ENCODE measurements around the gene SLC8A2.

The SLC8A2 gene

DNA sequence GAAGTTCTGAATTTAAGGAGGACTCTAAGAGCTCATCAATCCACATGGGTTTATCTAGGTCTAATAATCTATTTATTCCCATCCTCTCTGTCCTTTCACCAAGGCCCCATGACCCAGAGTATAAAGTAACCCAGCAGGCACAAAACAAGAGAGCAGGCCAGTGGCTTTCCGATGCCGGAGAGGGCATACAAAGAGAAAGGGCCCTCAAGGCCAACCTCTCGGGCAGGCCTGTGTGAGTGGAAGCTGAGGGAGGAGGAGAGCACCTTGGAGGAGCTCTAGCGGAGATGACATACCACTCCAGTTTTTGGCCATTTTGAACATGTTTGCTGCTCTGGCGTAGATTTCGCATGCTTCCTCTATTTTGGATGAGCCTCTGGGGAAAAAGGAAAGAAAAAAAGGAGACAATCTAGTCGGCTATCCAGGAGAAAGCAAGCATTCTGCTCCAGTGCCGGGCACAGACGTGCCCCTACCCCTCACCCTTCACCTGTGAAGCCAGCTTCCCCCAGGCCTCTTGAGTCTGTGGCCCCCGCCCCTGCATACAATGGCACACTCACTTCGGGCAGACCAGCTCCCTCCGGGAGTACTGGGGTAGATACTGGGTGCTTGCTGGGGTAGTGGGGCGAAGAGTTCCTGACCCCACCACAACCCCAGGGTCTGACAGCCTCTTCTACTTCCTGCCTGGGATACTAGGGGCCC, 31.6 kb upstream of the SLC8A2 start:
- no peak for DNase-seq

DNA sequence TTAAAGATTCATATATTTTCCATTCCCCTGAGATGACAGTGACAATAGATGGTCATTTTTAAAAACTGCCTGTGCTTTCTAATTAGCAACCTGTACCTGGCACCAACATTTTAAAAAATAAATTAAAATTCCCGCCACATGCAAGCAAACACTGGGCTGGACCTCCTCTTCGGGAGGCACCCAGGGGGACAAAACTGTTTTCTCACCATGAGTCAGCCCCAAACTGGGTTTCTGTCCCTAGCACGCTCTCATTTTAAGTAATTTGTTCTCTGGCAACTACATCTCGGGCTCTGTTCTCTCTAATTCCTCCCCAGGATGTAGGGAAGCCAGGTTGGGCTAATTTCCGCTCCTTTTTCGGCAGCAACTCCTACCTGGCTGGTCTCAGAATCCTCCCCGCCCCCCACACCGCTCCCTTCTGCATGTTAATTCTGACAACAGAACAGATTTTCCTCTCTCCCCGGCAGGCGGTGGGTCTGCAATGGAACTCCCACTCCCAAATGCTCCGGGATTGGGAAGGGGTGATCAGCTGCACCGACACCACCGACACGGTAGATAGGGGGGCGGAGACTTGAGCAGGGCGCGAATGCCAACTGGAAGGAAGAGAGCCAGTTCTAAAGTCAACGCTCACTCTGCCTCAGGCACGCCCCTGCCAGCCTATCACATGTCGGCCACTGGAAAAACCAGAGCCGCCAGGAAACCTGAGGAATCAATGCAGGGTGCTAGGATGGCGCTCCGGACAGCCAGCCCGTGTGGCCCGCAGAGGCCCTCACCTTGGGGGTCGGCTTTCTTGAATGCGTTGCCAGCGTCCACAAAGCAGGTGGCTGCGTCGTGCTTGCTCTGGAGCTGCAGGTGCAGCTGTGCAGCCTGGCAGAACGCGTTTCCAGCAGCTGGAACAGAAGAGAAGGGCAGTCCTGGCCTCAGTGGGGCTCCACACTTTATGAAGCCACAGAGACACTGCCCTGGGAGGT, 28.5 kb upstream of the SLC8A2 start:
- no peak for DNase-seq

DNA sequence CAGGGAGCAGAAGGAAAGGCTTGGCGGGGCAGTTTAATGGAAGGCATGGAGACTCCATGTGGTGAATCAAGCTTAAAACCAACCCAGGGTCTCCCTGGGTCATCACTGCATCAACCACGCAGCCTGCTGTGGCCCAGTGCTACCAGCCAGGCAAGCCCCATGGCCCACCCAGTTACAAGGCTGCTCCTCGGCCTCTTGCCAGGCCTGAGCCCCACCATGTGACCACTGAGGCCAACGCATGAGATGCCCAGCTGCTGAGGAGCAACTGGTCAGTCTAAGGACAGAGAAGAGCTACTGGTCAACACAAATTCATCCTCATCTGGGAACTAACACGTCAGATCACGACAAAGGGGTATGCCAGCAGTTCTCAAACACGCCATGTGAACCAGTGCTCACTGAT, 27.7 kb upstream of the SLC8A2 start:
- no peak for DNase-seq

DNA sequence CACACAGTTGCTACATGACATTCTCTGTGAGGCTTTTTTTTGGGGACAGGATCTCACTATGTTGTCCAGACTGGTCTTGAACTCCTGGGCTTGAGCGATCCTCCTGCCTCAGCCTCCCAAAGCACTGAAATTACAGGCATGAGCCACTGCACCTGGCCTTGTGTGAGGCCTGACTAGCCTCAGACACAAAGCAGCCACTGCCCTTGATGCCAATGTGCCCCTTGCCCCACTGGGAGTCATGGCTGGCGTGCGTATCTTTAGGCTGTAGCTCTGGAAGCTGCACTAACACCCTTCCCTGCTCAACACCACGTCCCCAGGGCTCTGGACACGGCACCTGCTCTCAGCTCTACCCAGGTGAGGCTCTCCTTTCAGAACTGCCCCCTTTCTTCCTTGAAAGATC, 26.9 kb upstream of the SLC8A2 start:
- no peak for DNase-seq

DNA sequence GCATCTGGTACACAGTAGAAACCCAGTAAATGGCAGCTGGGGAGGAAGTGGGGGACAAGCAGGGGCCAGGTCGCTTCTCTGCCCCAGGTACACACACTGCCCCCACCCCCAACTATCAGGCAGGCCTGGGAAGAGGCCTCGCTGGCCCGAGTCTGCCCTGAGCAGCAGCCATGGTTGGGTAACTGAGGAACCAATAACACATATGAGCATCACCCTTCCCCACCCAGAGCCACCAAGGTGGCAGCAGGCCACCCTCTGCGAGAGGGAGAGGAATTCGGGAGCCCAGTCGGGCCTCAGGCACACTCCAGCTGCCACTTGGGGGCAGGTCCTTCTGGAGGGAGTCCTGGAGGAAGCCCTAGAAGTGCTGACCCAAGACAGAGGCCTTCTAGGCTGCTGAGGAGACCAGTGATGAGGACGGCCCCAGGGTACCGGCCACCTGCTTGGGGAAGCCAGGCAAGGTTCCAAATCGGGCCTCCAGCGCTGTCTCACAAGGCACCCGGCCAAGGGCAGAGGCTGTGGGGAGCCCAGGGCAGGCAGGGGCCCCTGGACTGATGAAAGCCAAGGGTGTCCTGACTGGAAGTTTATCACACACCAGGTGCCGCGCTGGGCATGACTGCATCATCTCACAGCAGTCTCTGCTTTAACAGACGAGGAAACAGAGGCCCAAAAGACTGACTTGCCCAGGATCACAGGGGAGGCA, 26.3 kb upstream of the SLC8A2 start:
- no peak for DNase-seq

DNA sequence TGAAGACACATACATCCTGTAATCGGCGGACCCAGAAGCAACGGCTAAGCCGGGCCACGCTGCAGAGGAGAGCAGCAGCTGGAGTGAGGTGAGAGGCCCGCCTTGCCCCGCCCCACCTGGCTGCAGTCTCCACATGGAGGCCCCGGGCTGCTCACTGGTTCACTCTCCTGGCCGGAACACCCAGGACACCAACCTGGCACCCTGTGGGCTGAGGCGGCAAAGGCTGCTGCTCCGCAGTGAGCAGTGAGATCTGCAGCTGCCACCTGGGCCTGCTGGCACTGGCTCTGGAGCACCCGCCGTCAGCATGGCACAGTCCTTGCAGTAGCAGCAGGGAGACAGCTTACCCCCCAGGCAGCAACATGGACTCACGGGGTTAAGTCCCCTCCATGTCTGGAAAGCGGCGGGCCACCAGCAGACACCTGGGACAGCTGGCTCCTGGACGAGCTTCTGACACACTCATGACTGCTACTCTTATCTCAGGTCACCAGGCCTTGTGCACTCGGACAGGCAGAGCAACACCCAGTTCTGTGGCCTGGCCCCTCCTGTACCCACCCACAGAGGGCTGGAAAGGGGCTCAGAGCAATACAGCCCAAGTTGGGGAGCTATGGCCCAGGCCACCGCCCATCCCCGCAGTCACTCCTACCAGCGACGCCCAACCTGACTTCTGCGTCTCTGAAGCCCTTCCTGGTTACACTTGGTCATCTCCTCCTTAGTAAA, 25.5 kb upstream of the SLC8A2 start:
- no peak for DNase-seq

DNA sequence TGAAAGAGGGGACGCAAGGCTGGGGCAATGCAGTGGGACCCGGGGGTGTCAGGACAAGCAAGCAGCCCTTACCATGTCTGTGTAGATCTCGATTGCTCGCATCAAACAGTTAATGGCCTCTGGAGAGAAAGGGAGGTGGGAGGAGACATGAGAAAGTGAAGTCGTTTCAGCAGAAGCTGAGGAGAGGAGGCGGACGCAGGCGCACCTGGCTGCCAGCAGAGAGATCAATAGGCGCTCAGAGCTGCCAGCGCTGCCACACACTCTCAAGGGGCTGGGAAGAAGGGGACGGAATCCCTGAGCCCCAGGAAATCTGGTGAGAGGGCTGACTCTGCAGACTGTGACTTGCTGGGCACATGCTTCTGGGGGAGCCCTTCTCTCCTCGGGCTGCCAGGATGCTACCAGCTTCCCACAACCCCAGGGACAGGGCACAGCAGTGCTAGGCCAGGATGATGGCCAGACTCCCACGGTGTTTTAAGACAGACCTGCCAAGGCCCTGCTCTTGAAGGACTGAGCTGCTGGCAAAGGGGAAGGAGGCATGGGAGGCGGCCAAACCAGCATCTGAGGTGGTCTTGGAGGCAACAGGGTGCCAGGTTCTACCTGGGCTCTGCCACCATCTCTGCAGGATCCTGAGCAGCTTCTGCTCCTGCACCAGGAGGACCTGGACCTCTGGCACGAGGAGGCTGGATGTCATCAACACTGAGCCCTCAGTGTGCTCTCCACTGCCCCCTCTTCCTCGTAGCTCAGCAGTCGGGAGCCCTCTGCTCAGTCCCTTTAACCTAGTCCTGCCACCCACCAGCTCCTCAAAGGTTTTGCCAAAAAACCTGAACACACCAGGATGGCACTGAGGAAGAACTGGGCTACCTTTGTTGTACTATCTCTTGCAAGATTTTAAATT, 24.0 kb upstream of the SLC8A2 start:
- DNase-seq = no peak

DNA sequence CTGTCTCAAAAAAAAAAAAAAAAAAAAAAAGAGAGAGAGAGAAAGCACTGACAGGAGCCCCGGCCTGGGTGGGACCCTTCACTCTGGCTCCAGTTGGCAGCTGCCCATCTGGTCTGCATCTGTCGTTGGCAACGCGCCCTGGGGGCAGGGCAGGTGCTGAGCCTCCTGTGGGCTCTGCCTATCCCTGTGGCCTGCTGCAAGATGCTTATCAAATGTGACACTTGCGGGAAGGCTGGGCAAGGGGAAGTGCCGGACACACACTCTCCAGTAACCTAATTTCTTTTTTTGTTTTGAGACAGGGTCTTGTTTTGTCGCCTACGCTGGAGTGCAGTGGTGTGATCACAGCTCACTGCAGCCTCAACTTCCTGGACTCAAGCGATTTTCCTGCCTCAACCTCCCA, 23.0 kb upstream of the SLC8A2 start:
- no peak for DNase-seq

DNA sequence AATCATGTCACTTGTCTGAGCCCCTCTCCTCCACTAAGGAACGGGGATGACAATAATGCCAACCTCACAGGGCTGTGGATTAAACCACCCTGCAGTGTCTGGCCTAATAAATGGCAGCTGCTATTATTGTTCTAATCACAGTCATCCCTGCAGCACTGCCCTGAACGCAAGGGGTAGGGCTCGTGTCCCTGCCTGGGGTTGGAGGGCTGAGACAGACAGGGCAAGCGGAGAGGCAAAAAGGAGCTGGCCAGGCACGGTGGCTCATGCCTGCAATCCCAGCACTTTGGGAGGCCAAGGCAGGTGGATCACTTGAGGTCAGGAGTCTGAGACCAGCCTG, 22.5 kb upstream of the SLC8A2 start:
- DNase-seq = no peak

DNA sequence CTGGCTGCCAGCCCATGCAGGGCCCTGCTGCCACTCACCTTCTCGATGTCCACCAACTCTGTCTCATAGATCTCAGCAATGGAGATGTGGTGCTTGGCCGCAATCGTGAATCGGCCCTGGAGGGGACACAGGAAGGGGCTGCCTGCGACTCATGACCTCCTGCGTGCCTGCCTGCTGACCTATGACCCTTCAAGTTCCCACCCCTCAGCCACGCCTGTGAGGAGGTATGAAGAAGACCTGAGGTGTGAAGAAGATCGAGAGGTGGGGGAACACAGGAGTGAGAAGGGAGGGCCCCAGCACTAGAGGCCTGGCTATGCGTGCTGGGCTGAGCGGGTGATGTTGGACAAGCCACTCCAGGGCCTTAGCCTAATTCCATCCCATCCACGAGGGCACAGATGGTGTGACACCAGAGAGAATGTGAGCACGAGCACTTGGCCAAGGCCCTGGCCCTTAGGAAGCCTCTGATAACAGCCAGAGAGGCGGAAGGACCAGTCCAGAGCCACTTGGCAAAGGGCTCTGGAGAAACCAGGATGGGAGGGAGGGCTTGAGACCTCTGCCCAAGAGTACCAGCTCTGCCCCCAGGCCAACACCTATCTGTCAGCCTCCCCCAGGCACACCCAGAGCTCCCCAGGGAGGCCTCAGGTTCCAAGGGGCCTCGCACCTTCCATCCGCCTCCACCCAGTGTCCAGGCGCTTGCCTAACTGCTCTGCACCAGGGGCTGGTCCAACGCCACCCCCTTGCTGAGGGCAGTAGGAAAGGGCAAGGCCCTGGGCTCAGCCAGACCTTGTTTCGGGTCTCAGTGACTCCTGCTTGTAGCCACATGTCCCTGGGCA, 21.9 kb upstream of the SLC8A2 start:
- no peak for DNase-seq

DNA sequence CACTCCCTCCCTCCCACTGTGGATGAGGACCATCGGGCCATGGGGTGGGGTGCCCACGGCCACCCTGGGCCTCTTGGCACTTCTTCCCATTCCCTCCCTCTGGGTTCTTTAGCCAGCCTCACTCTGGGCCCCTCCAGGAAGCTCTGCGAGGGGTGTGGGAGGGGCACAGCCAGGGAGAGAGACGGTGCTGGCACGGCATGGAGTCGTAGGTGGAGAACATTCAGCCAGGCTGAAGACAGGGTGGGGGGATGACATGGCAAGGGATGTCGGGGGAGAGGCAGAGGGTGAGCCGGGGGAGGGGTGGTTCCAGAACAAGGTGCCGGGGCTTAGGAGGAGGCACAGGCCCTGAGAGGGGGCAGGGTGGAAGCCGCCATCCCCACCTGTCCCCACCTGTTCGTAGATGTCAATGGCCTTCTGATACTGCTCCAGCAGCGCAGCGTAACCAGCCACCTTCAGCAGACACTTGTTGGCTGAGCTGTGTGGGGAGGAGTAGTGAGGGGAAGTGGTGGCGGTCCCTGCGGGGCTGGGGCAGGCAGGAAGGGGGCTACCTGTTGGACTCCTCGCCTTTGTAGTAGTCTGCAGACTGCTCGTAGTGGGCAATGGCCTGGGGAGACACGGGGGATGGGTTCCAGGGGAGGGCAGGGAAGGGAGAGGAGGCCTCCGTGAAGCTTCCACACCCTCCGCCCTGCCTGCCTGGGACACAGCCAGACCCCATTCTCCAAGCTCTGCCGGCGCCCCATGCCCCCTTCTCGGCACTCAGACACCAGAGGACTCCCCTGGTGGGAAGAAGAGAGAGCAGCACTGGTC, 21.1 kb upstream of the SLC8A2 start:
- no peak for DNase-seq

DNA sequence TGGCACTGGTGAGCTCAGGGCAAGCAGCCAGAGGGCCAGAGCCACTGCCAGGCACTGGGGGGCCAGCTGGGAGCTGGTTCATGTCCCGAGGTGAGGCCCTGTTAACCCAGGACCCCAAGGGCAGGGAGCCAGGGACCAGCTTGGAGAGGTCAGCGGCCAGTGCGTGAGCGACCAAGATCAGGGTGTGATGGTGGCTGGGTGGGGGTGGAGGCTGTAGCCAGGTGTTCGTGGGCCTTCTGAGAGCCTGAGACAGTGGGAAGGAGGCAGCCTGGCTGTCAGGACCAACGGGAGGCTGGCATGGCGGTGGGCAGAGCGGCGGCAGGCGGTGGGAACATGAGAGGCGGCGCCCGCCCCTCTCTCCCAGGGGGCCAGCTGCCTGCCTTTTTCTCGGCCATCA, 20.4 kb upstream of the SLC8A2 start:
- DNase-seq = no peak

DNA sequence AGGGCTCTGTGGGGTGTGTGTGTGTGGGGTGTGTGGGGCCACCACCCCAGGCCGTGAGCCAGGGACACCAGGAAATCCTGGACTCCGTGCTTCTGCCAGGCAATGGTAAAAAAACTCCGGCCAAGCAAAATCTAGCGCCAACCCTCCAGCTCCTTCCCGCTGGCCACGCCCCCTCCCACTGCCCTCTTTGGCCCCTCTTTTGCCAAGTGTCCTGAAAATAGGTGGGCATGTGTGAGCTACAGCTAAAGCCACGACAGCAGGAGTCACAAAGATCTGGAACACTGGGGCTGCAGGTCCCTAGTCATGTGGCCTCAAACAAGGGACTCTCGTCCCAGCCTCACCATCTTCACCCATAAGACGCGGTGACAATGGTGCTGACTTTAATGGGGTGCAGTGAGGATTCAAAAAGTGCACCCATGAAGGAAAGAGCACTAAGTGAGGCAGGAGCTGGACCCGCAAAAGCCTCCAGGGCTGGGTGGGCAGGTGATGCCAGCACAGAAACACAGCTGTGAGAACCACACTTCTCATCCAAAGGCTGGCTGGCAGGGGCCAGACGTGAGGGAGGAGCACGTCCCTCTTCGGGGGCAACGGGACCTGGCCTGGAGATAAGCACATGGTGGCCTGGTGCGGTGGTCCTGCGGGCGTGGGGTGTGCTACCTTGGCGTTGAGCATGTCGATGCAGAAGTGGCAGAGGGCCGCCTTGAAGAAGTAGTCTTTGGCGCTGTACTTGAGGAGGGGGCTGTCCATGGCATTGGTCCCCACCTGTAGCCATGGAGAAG, 19.9 kb upstream of the SLC8A2 start:
- no peak for DNase-seq

DNA sequence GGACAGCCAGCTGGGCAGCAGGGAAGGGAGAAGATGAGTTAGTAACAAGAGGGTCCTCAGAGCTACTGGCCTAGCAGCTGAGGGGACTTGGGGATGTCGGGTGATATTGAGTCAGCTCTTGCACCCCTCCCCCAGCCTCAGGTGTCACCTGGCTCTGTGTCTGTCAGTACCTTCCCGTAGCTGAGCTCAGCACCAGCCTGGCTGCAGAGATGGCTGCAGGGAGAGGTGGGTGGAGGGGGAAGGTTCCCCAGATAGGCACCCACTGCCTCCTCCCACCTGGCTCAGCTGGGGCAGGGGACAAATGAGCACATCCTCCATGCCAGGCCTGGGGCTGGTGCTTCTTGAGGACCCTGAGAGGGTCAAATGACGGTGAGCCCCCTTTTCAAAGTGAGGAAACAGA, 19.2 kb upstream of the SLC8A2 start:
- no peak for DNase-seq

DNA sequence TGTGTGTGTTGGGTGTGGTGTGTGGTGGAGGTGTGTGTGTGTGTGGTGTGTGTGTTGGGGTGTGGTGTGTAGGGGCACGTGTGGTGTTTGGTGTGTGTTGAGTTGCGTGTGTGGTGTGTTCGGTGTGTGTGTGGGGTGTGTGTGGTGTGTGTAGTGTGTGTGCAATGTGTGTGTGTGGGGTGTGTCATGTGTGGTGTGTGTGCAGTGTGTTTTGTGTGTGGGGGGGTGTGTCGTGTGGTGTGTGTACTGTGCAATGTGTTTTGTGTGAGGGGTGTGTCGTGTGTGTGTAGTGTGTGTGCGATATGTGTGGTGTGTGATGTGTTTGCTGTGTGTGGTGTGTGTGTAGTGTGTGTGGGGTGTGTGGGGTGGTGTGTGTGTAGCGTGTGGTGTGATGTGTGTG, 18.3 kb upstream of the SLC8A2 start:
- DNase-seq = no peak

DNA sequence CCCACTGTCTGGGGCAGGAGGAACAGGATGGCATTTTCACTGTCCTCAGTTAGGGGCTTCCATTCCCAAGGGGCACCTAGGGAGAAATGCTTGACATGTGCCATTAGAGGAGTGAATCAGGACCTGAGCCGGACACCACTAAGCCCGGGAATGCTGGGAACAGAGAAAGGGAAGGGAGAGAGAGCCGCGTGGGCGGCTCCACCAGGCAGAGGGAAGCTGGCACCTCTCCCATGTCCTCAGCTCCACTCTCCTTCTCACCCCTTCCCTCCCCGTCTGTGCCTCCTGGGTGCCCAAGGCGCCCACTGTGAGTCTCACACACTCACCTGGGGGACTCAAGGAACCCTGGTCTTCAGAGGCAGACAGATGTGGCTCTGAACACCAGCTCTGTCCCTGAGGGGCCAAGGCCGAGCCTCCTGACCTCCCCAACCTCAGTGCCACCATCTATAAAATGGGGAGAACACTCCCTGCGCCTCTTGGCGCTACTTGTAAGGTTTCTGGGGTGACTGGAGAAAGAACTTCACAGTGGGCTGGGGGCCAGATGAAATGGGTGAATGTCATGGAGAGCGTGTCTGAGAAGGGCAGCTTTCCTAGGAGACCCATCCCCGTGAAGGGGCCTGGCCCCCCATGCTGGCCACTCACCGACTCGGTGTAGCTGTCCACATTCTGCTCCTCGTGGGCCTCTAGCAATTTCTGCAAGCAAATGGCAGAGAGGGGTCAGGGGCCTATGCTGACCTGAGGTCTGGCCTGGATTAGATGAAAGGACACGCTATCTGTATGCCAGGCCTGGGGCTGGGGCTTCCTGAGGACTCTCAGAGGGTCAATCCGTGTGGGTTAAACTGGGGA, 17.6 kb upstream of the SLC8A2 start:
- no peak for DNase-seq

DNA sequence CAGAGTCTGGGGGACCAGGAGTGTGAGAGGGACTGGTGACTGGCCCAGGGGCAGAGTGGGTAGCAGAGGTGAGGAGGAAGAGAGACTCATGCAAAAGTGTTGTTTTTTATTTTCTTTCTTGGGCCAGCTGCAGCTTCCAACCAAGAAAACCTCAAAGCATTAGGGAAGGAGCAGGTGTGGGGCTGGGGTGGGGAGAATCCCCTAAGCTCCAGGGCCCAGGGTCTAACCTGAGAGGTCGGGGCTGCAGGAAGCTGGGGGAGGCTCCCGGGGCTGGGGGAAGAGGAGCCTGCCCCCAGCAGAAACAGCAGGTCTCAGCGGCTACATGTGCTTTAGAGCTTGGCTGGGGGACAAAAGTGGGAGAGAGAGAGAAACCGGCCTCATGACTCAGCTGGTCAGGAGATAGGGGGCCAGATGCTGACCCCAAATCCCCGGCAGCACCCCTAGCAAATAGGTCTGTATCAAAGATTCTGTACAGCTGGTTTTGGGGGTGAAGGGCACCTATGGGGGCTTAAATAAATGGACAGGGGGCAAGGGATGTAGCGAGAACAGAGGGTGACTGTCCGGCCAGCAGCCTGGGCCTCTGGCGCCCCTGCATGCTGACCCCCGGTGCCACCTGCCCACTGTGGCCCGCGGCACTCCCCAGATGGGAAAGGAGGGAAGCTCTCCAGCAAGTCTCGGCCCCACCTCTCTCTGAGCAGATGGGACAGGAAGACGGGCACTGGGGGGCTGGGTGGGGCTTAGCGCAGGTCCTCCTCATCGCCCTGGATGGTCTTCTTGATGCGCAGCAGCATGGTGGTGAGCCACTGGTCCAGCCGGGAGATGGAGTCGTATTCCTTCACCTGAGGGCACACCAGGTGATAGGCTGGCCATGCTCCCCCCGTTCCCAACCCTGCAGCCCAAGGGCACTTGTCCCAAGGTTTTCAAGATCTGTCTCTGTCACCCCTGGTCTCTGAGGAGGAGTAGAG, 16.1 kb upstream of the SLC8A2 start:
- DNase-seq = no peak
